Retinal pigment epithelial cell (primary cell): Measurements from ENCODE around the gene MLX.
"Not testable (repeated sequence)": the region's sequence is repeated elsewhere in the genome, so short reads cannot be mapped to it uniquely, and the experiment has no call there.

Source experiments
- DNase-seq: peaks from one replicate; pipeline ENCODE4 v3.0.0-alpha.2; 2010; ENCODE audit warnings: low read depth
- H3K4me3 ChIP-seq: 2 replicates; pipeline ENCODE4 v1.5.1; 2011; ENCODE audit warnings: mild to moderate bottlenecking, low read length, control low read depth, moderate library complexity
- CTCF ChIP-seq: conservative IDR thresholded peaks from 2 replicates; pipeline ENCODE4 v1.5.1; 2011; ENCODE audit warnings: low read depth, low read length, control low read depth, inconsistent platforms

MLX gene

GRCh38 chr17:42547001-42547461, 19.9 kb upstream of the MLX start:
- TF ChIP-seq CTCF = no peak
- H3K4me3 ChIP-seq = no peak overlapping the region
- DNase-seq = no peak

GRCh38 chr17:42547698-42548069, 19.2 kb upstream of the MLX start:
- no peak overlapping the region for H3K4me3 ChIP-seq
- no peak for DNase-seq
- no peak for TF ChIP-seq CTCF

GRCh38 chr17:42548070-42548837, 18.6 kb upstream of the MLX start:
- H3K4me3 ChIP-seq = peak overlapping the region; percentile 41
- DNase-seq = no peak
- TF ChIP-seq CTCF = peak; percentile 68

GRCh38 chr17:42548993-42549755, 17.7 kb upstream of the MLX start:
- TF ChIP-seq CTCF = no peak
- no peak for DNase-seq
- peak overlapping the region; percentile 41 for H3K4me3 ChIP-seq

- peak within 1 kb of the TSS; percentile 83 for H3K4me3 ChIP-seq
- not testable (repeated sequence) for DNase-seq
Measured at GRCh38 chr17:42552736-42553135, 14.2 kb upstream of the MLX start, which contains the start of gene HSD17B1. Gene HSD17B1 (plus strand): TSS chr17:42552923. CDS start chr17:42552934, 11 bp downstream.

GRCh38 chr17:42553161-42553818, 13.6 kb upstream of the MLX start:
- DNase-seq = no peak
- H3K4me3 ChIP-seq = no peak overlapping the region
- no peak for TF ChIP-seq CTCF

GRCh38 chr17:42553866-42554249, 13.0 kb upstream of the MLX start:
- peak; percentile 7 for TF ChIP-seq CTCF
- peak overlapping the region; percentile 83 for H3K4me3 ChIP-seq
- DNase-seq = no peak
